CD1c-positive myeloid dendritic cell (primary cell): ENCODE data around the gene PDPK1.
"Not testable (repeated sequence)": the region's sequence is repeated elsewhere in the genome, so short reads cannot be mapped to it uniquely, and the experiment has no call there.

Experiments
- DNase-seq: peaks from one replicate; pipeline ENCODE4 v3.0.0-alpha.2; 2016; ENCODE audit errors: extremely low spot score

Gene PDPK1

GRCh38 chr16:2587891-2588565 is 50.2 kb downstream of the PDPK1 start:
- no peak for DNase-seq

- no peak for DNase-seq
Observed at GRCh38 chr16:2591476-2592240, 53.8 kb downstream of the PDPK1 start.

GRCh38 chr16:2592786-2593185 is 55.0 kb downstream of the PDPK1 start:
- no peak for DNase-seq

- DNase-seq = peak; percentile 63
Observed at GRCh38 chr16:2595393-2596205, 57.8 kb downstream of the PDPK1 start.

GRCh38 chr16:2596747-2597559 is 59.1 kb downstream of the PDPK1 start:
- no peak for DNase-seq

GRCh38 chr16:2597560-2597902 is 59.7 kb downstream of the PDPK1 start:
- no peak for DNase-seq

- no peak for DNase-seq
Observed at GRCh38 chr16:2598133-2598641, 60.4 kb downstream of the PDPK1 start.

- DNase-seq = no peak
Observed at GRCh38 chr16:2598723-2599122, 60.9 kb downstream of the PDPK1 start.

GRCh38 chr16:2599165-2599564 is 61.3 kb downstream of the PDPK1 start:
- not testable (repeated sequence) for DNase-seq

GRCh38 chr16:2599785-2600184 is 62.0 kb downstream of the PDPK1 start:
- not testable (repeated sequence) for DNase-seq

GRCh38 chr16:2601301-2602025 is 63.6 kb downstream of the PDPK1 start:
- DNase-seq = not testable (repeated sequence)

GRCh38 chr16:2602175-2602574 is 64.4 kb downstream of the PDPK1 start:
- DNase-seq = not testable (repeated sequence)

- peak; percentile 97 for DNase-seq
Observed at GRCh38 chr16:2603165-2604015, 65.6 kb downstream of the PDPK1 start.

GRCh38 chr16:2604016-2604369 is 66.2 kb downstream of the PDPK1 start:
- DNase-seq = not testable (repeated sequence)

GRCh38 chr16:2606820-2607219 is 69.0 kb downstream of the PDPK1 start:
- DNase-seq = not testable (repeated sequence)

GRCh38 chr16:2609345-2609744 is 71.5 kb downstream of the PDPK1 start:
- DNase-seq = not testable (repeated sequence)

- DNase-seq = no peak
Observed at GRCh38 chr16:2609827-2610470, 72.1 kb downstream of the PDPK1 start.

GRCh38 chr16:2610781-2611498 is 73.1 kb downstream of the PDPK1 start:
- DNase-seq = no peak

- no peak for DNase-seq
Observed at GRCh38 chr16:2611499-2611862, 73.7 kb downstream of the PDPK1 start.
